Activated naive CD8-positive, alpha-beta T cell treated with anti-CD3 and anti-CD28 coated beads, Interleukin-2, amount 10 ng/mL, durations not matched to agents 7 days and 5 days (primary cell): ENCODE results near the gene DPY19L1. TPM values are rescaled to one million over a fixed set of nuclear protein-coding genes. Genes with fewer than 3 reads are reported as not detected.
"Not testable (repeated sequence)": the region's sequence is repeated elsewhere in the genome, so short reads cannot be mapped to it uniquely, and the experiment has no call there.

Experiments
- ATAC-seq: fragments of 150-1000 bp; cut with Tn5 transposase; one replicate; pipeline ENCODE4 v1.10.0; 2021; ENCODE audit warnings: low read depth, moderate library complexity
- POLR2A ChIA-PET: fragments of 350-600 bp; sonication (Branson Sonifier 250); formaldehyde crosslinking; loops from one replicate; lab custom pipeline; 2021; ENCODE audit warnings: antibody characterized with exemption; lab: Charles Lee
- DNase-seq: peaks from one replicate; pipeline ENCODE4 v3.0.0; 2021
- H3K27ac Mint-ChIP-seq: one replicate; pipeline ENCODE4 v1.8.0; 2022; ENCODE audit warnings: mild to moderate bottlenecking, mixed read lengths
- H3K27me3 Mint-ChIP-seq: one replicate; pipeline ENCODE4 v1.8.0; 2022; ENCODE audit warnings: mild to moderate bottlenecking, moderate library complexity, mixed read lengths
- H3K36me3 Mint-ChIP-seq: one replicate; pipeline ENCODE4 v1.8.0; 2021; ENCODE audit warnings: mild to moderate bottlenecking, mixed read lengths
- H3K4me1 Mint-ChIP-seq: one replicate; pipeline ENCODE4 v1.8.0; 2021; ENCODE audit warnings: mixed read lengths
- H3K4me3 Mint-ChIP-seq: one replicate; pipeline ENCODE4 v1.8.0; 2022; ENCODE audit warnings: mild to moderate bottlenecking, moderate library complexity, mixed read lengths
- H3K9me3 Mint-ChIP-seq: one replicate; pipeline ENCODE4 v1.8.0; 2021; ENCODE audit warnings: mixed read lengths
- total RNA-seq, 2 experiments: library from RNA; stranded (reverse); gene quantifications; one replicate each; pipeline ENCODE4 v1.2.3, GENCODE V29; 2021

DPY19L1 gene
- total RNA-seq, 2 experiments from 2014 or later = 11.1 to 14.0 TPM

DNA sequence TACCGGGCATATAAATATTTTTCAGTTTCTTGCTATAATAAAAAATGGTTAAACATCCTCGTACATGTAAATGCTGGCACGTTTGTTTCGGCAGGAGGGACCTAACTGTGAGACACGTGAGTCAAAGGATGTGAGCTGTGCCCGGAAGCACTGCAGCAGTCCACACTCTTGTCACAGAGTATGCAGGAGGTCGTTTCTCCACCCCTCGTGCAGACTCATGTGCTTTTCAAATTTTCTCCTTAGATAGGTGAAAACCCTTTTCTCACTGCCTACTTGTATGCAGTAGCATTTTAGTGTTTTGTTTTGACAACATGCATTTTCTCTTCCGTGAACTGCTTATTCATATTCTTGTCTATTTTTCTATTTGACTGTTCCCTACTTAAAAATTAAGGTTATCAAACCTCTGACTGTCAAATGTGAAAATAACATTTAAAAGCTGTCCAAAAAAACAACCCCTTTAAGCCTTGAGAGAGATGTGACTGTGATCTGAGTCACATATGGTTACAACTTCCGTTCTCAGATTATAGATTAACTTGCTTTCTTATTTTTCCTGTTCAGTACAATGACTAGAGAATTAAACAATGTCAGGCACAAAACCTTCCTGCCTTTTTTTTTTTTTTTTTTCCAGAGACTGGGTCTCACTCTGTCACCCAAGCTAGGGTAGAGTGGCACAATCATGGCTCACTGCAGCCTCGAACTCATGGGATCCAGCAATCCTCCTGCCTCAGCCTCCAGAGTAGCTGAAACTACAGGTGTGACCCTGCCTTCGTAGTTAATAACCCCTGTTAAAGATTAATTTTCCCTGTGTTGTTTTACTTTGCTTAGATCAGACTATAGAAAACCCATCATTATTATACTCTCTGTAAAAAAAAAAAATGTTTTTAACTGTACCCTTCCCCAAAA lies 45.1 kb downstream of the DPY19L1 start:
- no peaks in the 10 kb centered on the region for H3K27me3 Mint-ChIP-seq
- POLR2A ChIA-PET = no interaction called here
- DNase-seq (no peak), ATAC-seq (no peak)
- peaks cover 1% of the 10 kb centered on the region for H3K36me3 Mint-ChIP-seq
- H3K9me3 Mint-ChIP-seq = no peaks in the 10 kb centered on the region
- no peak overlapping the region for H3K27ac Mint-ChIP-seq
- H3K4me1 Mint-ChIP-seq = no peaks in the 10 kb centered on the region
- H3K4me3 Mint-ChIP-seq = no peak overlapping the region

- H3K9me3 Mint-ChIP-seq, H3K27me3 Mint-ChIP-seq, H3K4me3 Mint-ChIP-seq, ATAC-seq, H3K36me3 Mint-ChIP-seq, H3K27ac Mint-ChIP-seq, H3K4me1 Mint-ChIP-seq, DNase-seq, POLR2A ChIA-PET: not testable (repeated sequence)
Observed at GRCh38 chr7:34988442-34989125, 48.7 kb downstream of the DPY19L1 start.

DNA sequence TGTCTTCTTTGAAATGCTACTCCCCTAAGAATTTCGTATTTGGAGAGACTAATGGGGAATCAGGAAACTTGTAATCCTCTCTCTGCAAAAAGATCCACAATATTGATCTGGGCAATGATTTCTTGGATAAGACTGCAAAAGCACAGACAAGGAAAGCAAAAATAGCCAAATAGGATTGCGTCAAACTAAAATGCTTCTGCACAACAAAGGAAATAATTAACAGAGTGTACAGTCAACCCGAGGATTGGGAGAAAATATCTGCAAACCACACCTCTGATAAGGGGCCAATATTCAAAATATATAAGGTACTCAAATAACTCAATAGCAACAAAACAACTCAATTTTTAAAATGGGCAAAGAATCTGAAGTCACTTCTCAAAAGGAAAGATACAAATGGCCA lies 52.1 kb downstream of the DPY19L1 start:
- H3K4me3 Mint-ChIP-seq, DNase-seq, ATAC-seq, H3K36me3 Mint-ChIP-seq, H3K27ac Mint-ChIP-seq, H3K4me1 Mint-ChIP-seq, POLR2A ChIA-PET, H3K27me3 Mint-ChIP-seq, H3K9me3 Mint-ChIP-seq: not testable (repeated sequence)

GRCh38 chr7:34984140-34984539 lies 53.1 kb downstream of the DPY19L1 start:
- H3K27me3 Mint-ChIP-seq, ATAC-seq, H3K4me1 Mint-ChIP-seq, H3K36me3 Mint-ChIP-seq, H3K4me3 Mint-ChIP-seq, H3K9me3 Mint-ChIP-seq, DNase-seq, POLR2A ChIA-PET, H3K27ac Mint-ChIP-seq: not testable (repeated sequence)

DNA sequence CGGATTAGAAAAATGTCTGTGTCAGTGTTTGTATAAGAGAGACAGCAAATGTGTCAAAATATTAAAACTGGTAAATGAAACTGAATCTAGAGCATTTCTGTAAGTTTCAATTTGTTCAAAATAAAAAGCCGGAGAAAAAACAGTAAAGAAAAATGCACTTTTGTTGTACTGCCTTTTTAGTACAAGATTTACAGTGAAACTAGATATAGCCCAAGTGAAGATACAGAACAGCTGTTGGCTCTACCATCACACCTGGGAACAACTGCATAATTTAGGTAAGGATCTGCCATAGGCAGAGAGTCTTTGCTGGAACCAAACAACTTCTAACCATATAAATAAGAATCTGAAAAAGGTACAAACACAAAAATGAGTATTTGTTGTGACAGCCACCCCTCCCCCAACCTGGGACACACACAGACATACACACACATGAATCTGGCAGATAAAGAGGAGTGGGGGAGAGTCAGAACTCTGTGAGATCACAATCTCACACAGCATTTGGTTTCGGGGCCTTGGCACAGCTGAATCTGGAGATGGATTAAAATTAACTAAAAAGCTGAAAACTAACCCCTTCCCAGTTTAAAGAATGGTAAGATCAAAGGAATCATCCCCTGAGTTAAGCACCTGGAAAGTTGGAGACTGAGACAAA lies 54.8 kb downstream of the DPY19L1 start:
- POLR2A ChIA-PET = no interaction called here
- Mint-ChIP-seq H3K36me3 (no peaks in the 10 kb centered on the region), H3K4me1 (no peaks in the 10 kb centered on the region), H3K27ac (no peak overlapping the region), H3K9me3 (no peaks in the 10 kb centered on the region), H3K27me3 (no peaks in the 10 kb centered on the region), H3K4me3 (no peak overlapping the region)
- no peak for DNase-seq
- ATAC-seq = no peak

- H3K4me1 Mint-ChIP-seq, ATAC-seq, POLR2A ChIA-PET, H3K36me3 Mint-ChIP-seq, H3K27ac Mint-ChIP-seq, H3K27me3 Mint-ChIP-seq, H3K4me3 Mint-ChIP-seq, DNase-seq, H3K9me3 Mint-ChIP-seq: not testable (repeated sequence)
Observed at GRCh38 chr7:34979124-34979523, 58.2 kb downstream of the DPY19L1 start.

DNA sequence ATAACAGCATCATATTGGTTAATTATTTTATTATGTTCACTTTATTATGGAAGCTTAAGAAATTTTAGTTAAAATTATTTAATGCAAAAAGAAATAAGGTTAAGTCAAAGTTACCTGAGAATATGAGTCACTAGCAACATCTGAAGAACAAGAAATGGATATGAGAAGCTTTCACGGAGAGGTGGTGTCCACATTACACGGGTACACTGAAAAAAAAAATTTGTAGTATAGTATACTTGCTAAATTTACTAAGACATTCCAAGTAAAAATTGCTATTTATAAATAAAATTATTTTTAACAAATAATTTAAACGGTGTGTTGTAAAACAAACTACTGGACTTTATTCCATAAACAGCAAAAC lies 63.9 kb downstream of the DPY19L1 start:
- ATAC-seq = no peak

DNA sequence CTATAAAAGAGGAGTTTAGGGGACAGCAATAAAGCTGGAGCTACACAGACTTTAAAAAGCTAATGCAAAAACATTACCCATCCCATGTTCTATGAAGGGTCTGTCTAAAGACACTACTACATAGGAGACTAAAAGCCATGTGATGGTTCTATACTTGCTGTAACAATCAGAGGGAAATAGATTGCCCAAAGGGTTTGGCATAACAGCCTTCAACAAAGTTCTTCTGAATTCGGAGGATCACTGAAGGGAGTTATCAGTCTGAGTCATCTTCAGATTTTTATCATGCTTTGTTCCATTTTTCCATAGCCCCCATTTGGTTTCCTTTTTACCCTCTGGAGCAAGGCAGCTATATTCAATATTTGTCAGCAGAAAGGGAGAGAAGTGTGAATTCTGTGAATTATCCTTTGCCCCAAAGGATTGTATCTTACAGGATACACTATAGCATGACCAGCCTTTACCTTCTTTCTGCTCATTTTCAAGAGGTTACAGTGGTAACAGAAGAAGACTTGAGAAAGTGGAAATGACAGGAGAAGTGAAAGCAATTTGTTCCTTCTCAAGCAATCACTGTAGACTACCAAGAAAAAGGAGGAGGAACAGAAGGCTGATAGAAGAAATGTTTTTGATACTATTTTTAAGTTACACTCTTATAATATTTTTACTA lies 64.4 kb downstream of the DPY19L1 start:
- H3K27me3 Mint-ChIP-seq, DNase-seq, H3K36me3 Mint-ChIP-seq, ATAC-seq, H3K27ac Mint-ChIP-seq, H3K9me3 Mint-ChIP-seq, POLR2A ChIA-PET, H3K4me1 Mint-ChIP-seq, H3K4me3 Mint-ChIP-seq: not testable (repeated sequence)

More for the DNA sequence above, 63.9 kb downstream of the DPY19L1 start:
- Mint-ChIP-seq H3K4me1 (no peaks in the 10 kb centered on the region), H3K9me3 (no peaks in the 10 kb centered on the region), H3K36me3 (peaks cover 6% of the 10 kb centered on the region), H3K27ac (no peak overlapping the region), H3K4me3 (no peak overlapping the region), H3K27me3 (no peaks in the 10 kb centered on the region)
- POLR2A ChIA-PET = no interaction called here
- no peak for DNase-seq

DNA sequence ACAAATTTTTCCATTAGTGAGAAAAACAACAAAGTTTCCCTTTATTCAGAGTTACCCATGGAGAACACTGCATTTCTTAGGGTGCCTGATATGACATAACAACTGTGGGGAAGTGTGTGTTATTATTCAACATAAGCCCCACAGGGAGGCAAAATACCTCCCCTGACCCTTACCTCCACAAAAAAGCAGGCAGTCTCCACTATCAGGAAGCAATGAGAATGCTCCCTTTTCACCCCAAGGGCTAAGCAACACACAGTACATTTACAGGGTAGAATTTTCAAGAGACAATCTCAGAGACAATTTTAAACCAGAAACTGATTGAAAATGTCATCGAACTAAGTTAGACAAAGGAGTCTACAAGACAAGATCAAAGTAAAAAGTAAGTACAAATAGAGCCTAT lies 69.5 kb downstream of the DPY19L1 start:
- ATAC-seq, H3K27me3 Mint-ChIP-seq, H3K27ac Mint-ChIP-seq, H3K9me3 Mint-ChIP-seq, H3K4me1 Mint-ChIP-seq, POLR2A ChIA-PET, H3K36me3 Mint-ChIP-seq, H3K4me3 Mint-ChIP-seq, DNase-seq: not testable (repeated sequence)

DNA sequence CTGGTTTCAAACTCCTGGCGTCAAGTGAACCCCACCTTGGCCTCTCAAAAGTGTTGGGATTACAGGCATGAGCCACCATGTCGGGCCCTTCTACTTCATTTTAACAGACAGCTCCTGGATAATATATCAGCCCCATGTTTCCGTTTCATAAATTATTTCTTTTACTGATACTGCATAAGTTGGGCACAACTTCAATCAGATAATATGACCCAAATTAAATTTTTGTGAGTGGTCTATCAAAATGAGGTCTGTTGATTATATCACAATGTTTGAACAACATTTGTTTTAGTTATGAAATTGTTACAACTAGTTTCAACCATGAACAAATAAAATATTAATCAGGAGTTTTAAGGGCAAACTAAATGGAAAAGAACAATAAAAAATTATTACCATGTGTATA lies 70.8 kb downstream of the DPY19L1 start:
- H3K36me3 Mint-ChIP-seq, H3K9me3 Mint-ChIP-seq, ATAC-seq, POLR2A ChIA-PET, H3K27me3 Mint-ChIP-seq, H3K27ac Mint-ChIP-seq, DNase-seq, H3K4me1 Mint-ChIP-seq, H3K4me3 Mint-ChIP-seq: not testable (repeated sequence)

DNA sequence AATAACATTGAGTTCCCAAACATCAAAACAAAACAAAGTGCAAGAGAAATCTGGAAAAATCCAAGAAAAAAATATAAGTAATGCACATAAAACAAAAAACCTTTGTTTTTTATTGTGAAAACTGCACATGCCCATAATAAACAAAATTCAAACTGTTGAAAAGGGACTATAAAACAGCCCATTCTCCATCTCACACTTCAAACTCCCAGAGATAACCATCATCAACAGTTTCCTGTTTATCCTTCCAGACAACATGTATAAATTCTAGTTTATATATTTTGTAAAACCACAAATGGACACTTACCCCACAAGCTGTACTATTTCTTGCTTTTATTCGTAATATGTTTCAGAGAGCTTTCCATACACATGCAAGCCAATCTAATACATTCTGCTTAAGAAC lies 79.3 kb downstream of the DPY19L1 start:
- Mint-ChIP-seq H3K36me3 (peaks cover 15% of the 10 kb centered on the region), H3K4me3 (no peak overlapping the region), H3K4me1 (no peaks in the 10 kb centered on the region), H3K27ac (no peak overlapping the region), H3K9me3 (peaks cover 5% of the 10 kb centered on the region), H3K27me3 (no peaks in the 10 kb centered on the region)
- DNase-seq (no peak), ATAC-seq (no peak)
- POLR2A ChIA-PET = no interaction called here

DNA sequence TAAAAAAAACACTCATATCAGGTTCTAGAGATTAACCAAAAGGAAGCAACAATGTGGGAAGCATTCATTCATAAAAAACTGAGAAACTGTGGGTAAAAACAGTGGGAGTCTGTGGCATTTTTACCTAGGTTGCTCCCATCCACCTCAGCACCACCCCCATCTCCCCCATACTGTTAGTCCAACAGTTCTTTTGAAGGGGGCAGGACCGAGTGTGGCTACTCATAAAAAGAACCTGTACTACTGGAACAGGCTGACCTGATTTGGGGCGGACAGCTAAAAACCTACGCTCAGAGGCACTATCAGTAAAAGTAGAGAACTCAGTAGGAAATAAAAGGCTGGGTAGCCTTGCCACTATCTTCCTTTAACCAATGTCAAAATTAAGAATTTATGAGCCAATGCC lies 84.5 kb downstream of the DPY19L1 start:
- POLR2A ChIA-PET = no interaction called here
- Mint-ChIP-seq H3K9me3 (no peaks in the 10 kb centered on the region), H3K4me1 (no peaks in the 10 kb centered on the region), H3K27ac (no peak overlapping the region), H3K4me3 (no peak overlapping the region), H3K27me3 (no peaks in the 10 kb centered on the region), H3K36me3 (peaks cover 8% of the 10 kb centered on the region)
- DNase-seq (no peak), ATAC-seq (no peak)

- H3K4me3 Mint-ChIP-seq = no peak overlapping the region
- H3K9me3 Mint-ChIP-seq = no peaks in the 10 kb centered on the region
- no peak overlapping the region for H3K27ac Mint-ChIP-seq
- no peaks in the 10 kb centered on the region for H3K27me3 Mint-ChIP-seq
- POLR2A ChIA-PET = no interaction called here
- ATAC-seq (no peak), DNase-seq (no peak)
- peaks cover 5% of the 10 kb centered on the region for H3K36me3 Mint-ChIP-seq
- no peaks in the 10 kb centered on the region for H3K4me1 Mint-ChIP-seq
Observed at GRCh38 chr7:34949361-34949760, 87.9 kb downstream of the DPY19L1 start.
